NCI-H1436 treated with DMSO at 0.1 percent for 48 hours (cell line): ENCODE results near the gene ZCCHC24.

ENCODE experiments used
- DNase-seq: peaks from one replicate; lab custom pipeline; 2025; lab: John Stamatoyannopoulos, UW

The ZCCHC24 gene

GRCh38 chr10:79445977-79446757 lies 743 bp upstream of the ZCCHC24 start:
- DNase-seq, result no peak

- no peak for DNase-seq
Measured at GRCh38 chr10:79444199-79445119, 965 bp downstream of the ZCCHC24 start.

GRCh38 chr10:79443338-79444198 lies 1.9 kb downstream of the ZCCHC24 start:
- DNase-seq, result no peak

- DNase-seq, result no peak
Measured at GRCh38 chr10:79442171-79443040, 3.0 kb downstream of the ZCCHC24 start.

- DNase-seq, result no peak
Measured at GRCh38 chr10:79441433-79441832, 4.0 kb downstream of the ZCCHC24 start.

- no peak for DNase-seq
Measured at GRCh38 chr10:79440281-79440680, 5.1 kb downstream of the ZCCHC24 start.

- DNase-seq, result no peak
Measured at GRCh38 chr10:79438699-79439085, 6.7 kb downstream of the ZCCHC24 start.

- DNase-seq, result no peak
Measured at GRCh38 chr10:79438021-79438698, 7.3 kb downstream of the ZCCHC24 start.

GRCh38 chr10:79437111-79437814 lies 8.2 kb downstream of the ZCCHC24 start:
- DNase-seq, result no peak

GRCh38 chr10:79436850-79437103 lies 8.6 kb downstream of the ZCCHC24 start:
- DNase-seq, result no peak

- DNase-seq, result no peak
Measured at GRCh38 chr10:79436066-79436849, 9.2 kb downstream of the ZCCHC24 start.

- DNase-seq, result no peak
Measured at GRCh38 chr10:79435271-79436065, 10.0 kb downstream of the ZCCHC24 start.

- no peak for DNase-seq
Measured at GRCh38 chr10:79434821-79435251, 10.6 kb downstream of the ZCCHC24 start.

- DNase-seq, result no peak
Measured at GRCh38 chr10:79434223-79434687, 11.2 kb downstream of the ZCCHC24 start.

GRCh38 chr10:79433324-79434222 lies 11.9 kb downstream of the ZCCHC24 start:
- DNase-seq, result no peak

GRCh38 chr10:79431891-79432831 lies 13.3 kb downstream of the ZCCHC24 start:
- DNase-seq, result no peak
